Measurements from ENCODE around the gene RAPGEF2.

GRCh38 chr4:159175989-159176375 lies 73.1 kb downstream of the RAPGEF2 start:
- TF ChIP-seq CTCF (tag by site-specific recombination; IDR thresholded peaks at IDR 0.05) (no peak), ZNF174 (tag by site-specific recombination; IDR thresholded peaks at IDR 0.05) (no peak), TCF7L2 (IDR thresholded peaks at IDR 0.05; ENCODE audit: borderline replicate concordance, low read depth, low read length) (no peak), GLI2 (tag by site-specific recombination; IDR thresholded peaks at IDR 0.05; ENCODE audit: borderline replicate concordance, low read depth) (no peak), ZNF274 (IDR thresholded peaks at IDR 0.05; ENCODE audit: low read length) (no peak), ZNF274 (tag by site-specific recombination; IDR thresholded peaks at IDR 0.05; ENCODE audit: borderline replicate concordance) (no peak), ZBTB21 (tag by site-specific recombination; IDR thresholded peaks at IDR 0.05) (no peak), ZNF311 (tag by site-specific recombination; IDR thresholded peaks at IDR 0.05; ENCODE audit: borderline replicate concordance) (no peak), PRDM6 (tag by site-specific recombination; IDR thresholded peaks at IDR 0.05) (no peak), YY1 (tag by site-specific recombination; IDR thresholded peaks at IDR 0.05) (no peak), PRDM4 (tag by site-specific recombination; IDR thresholded peaks at IDR 0.05) (no peak), ZNF114 (tag by site-specific recombination; IDR thresholded peaks at IDR 0.05) (no peak)

Measured in HEK293 (cell line).